Sigmoid colon (tissue), 3 donors: ENCODE data around the gene NPHP1.
"Not testable (repeated sequence)": the region's sequence is repeated elsewhere in the genome, so short reads cannot be mapped to it uniquely, and the experiment has no call there.

Experiments
- POLR2A ChIP-seq, 2 donors: fragments of 450-650 bp; IDR thresholded peaks; one replicate each; pipeline ENCODE4 v1.6.1; 2016; ENCODE audit warnings: antibody characterized with exemption in 2 of 2, mild to moderate bottlenecking in 2 of 2, moderate library complexity in 2 of 2
- TF ChIP-seq, protein P1 (sequence below), 4 experiments: fragments of 450-650 bp in 3 of 4; fragments of 200-600 bp in 1 of 4; IDR thresholded peaks; one replicate each; pipeline ENCODE4 v1.5.1; 2016 to 2019; ENCODE audit warnings: antibody characterized with exemption in 4 of 4, mild to moderate bottlenecking in 3 of 4, moderate library complexity in 2 of 4

DNA sequence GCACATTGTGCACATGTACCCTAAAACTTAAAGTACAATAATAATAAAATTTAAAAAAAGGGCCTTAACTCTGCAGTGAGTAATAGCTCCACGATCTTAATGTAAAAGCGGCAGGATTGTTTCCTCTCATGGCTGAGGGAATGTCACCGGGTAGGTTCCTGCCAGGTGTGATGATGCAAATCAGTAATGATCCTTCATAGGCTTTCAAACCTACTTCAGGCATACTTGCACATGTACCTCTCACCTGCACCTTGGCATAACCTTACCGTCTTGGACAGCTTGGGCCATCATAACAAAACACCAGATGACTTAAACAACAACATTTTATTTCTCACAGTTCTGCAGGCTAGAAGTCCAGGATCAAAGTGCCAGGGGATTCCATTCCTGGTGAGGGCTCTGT is 128.9 kb downstream of the NPHP1 start:
- TF ChIP-seq, protein P1, sequence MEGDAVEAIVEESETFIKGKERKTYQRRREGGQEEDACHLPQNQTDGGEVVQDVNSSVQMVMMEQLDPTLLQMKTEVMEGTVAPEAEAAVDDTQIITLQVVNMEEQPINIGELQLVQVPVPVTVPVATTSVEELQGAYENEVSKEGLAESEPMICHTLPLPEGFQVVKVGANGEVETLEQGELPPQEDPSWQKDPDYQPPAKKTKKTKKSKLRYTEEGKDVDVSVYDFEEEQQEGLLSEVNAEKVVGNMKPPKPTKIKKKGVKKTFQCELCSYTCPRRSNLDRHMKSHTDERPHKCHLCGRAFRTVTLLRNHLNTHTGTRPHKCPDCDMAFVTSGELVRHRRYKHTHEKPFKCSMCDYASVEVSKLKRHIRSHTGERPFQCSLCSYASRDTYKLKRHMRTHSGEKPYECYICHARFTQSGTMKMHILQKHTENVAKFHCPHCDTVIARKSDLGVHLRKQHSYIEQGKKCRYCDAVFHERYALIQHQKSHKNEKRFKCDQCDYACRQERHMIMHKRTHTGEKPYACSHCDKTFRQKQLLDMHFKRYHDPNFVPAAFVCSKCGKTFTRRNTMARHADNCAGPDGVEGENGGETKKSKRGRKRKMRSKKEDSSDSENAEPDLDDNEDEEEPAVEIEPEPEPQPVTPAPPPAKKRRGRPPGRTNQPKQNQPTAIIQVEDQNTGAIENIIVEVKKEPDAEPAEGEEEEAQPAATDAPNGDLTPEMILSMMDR (IDR thresholded peaks at IDR 0.05), result not testable (repeated sequence)
- not testable (repeated sequence) for TF ChIP-seq POLR2A (IDR thresholded peaks at IDR 0.05)
